Measurements from ENCODE around the gene VWA5B2.

The VWA5B2 gene

GRCh38 chr3:184227481-184227935, 1.9 kb upstream of the VWA5B2 start:
- DNase-seq = no peak

GRCh38 chr3:184228376-184229137, 828 bp upstream of the VWA5B2 start:
- no peak for DNase-seq

- no peak for DNase-seq
Measured at GRCh38 chr3:184230081-184230602, 757 bp downstream of the VWA5B2 start.

GRCh38 chr3:184230603-184231528, 1.5 kb downstream of the VWA5B2 start:
- no peak for DNase-seq

- no peak for DNase-seq
Measured at GRCh38 chr3:184231671-184232070, 2.3 kb downstream of the VWA5B2 start.

GRCh38 chr3:184233127-184233843, 3.9 kb downstream of the VWA5B2 start:
- no peak for DNase-seq

GRCh38 chr3:184234224-184234623, 4.8 kb downstream of the VWA5B2 start:
- DNase-seq = no peak

- no peak for DNase-seq
Measured at GRCh38 chr3:184234671-184235380, 5.4 kb downstream of the VWA5B2 start.

- no peak for DNase-seq
Measured at GRCh38 chr3:184235381-184236032, 6.1 kb downstream of the VWA5B2 start.

- DNase-seq = no peak
Measured at GRCh38 chr3:184236033-184236410, 6.6 kb downstream of the VWA5B2 start.

- DNase-seq = no peak
Measured at GRCh38 chr3:184236636-184237035, 7.3 kb downstream of the VWA5B2 start.

GRCh38 chr3:184237211-184237610, 7.8 kb downstream of the VWA5B2 start:
- no peak for DNase-seq

GRCh38 chr3:184237807-184238206, 8.4 kb downstream of the VWA5B2 start:
- no peak for DNase-seq

GRCh38 chr3:184238246-184238818, 8.9 kb downstream of the VWA5B2 start:
- no peak for DNase-seq

- no peak for DNase-seq
Measured at GRCh38 chr3:184239221-184239620, 9.8 kb downstream of the VWA5B2 start.

GRCh38 chr3:184239708-184240107, 10.3 kb downstream of the VWA5B2 start:
- no peak for DNase-seq

- DNase-seq = no peak
Measured at GRCh38 chr3:184240384-184241140, 11.2 kb downstream of the VWA5B2 start.

GRCh38 chr3:184241141-184241446, 11.7 kb downstream of the VWA5B2 start:
- no peak for DNase-seq

- DNase-seq = no peak
Measured at GRCh38 chr3:184241447-184242296, 12.3 kb downstream of the VWA5B2 start.

GRCh38 chr3:184242297-184242685, 12.9 kb downstream of the VWA5B2 start:
- DNase-seq = no peak

Data from NCI-H1092 (cell line).